HEK293 (cell line): ENCODE measurements around the gene TEDC2.

Experiments used
- BCL11B ChIP-seq: fragments of 450-650 bp; formaldehyde crosslinking; IDR thresholded peaks from 2 replicates; pipeline ENCODE4 v1.5.1; 2016; ENCODE audit warnings: low read depth, missing biosample characterization, missing genetic modification characterization
- GLI4 ChIP-seq: fragments of 450-650 bp; formaldehyde crosslinking; IDR thresholded peaks from 2 replicates; pipeline ENCODE4 v1.5.1; 2016; ENCODE audit warnings: missing biosample characterization, missing genetic modification characterization
- KLF16 ChIP-seq: fragments of 450-650 bp; formaldehyde crosslinking; IDR thresholded peaks from 2 replicates; pipeline ENCODE4 v1.5.1; 2017; ENCODE audit warnings: missing biosample characterization, missing genetic modification characterization
- KLF9 ChIP-seq: fragments of 450-650 bp; formaldehyde crosslinking; IDR thresholded peaks from 2 replicates; pipeline ENCODE4 v1.5.1; 2016; ENCODE audit warnings: missing biosample characterization, missing genetic modification characterization, low read depth
- REPIN1 ChIP-seq: fragments of 450-650 bp; formaldehyde crosslinking; IDR thresholded peaks from 2 replicates; pipeline ENCODE4 v1.5.1; 2017; ENCODE audit warnings: missing biosample characterization, missing genetic modification characterization, low read depth
- TSHZ1 ChIP-seq: fragments of 450-650 bp; formaldehyde crosslinking; IDR thresholded peaks from 2 replicates; pipeline ENCODE4 v1.5.1; 2016; ENCODE audit warnings: missing biosample characterization, missing genetic modification characterization, borderline replicate concordance
- YY1 ChIP-seq: fragments of 450-650 bp; formaldehyde crosslinking; IDR thresholded peaks from 2 replicates; pipeline ENCODE4 v1.5.1; 2018; ENCODE audit warnings: missing biosample characterization, missing genetic modification characterization
- ZBTB10 ChIP-seq: fragments of 450-650 bp; formaldehyde crosslinking; IDR thresholded peaks from 2 replicates; pipeline ENCODE4 v1.5.1; 2016; ENCODE audit warnings: missing biosample characterization, missing genetic modification characterization
- ZBTB26 ChIP-seq: fragments of 450-650 bp; formaldehyde crosslinking; optimal IDR thresholded peaks from 2 replicates; pipeline ENCODE3; 2016; ENCODE audit warnings: missing biosample characterization, mild to moderate bottlenecking, missing genetic modification characterization
- ZBTB44 ChIP-seq: fragments of 450-650 bp; IDR thresholded peaks from 2 replicates; pipeline ENCODE4 v1.5.1; 2018; ENCODE audit warnings: missing biosample characterization, mild to moderate bottlenecking, missing genetic modification characterization
- ZIC2 ChIP-seq: fragments of 450-650 bp; formaldehyde crosslinking; IDR thresholded peaks from 2 replicates; pipeline ENCODE4 v1.5.1; 2016; ENCODE audit warnings: missing biosample characterization, missing genetic modification characterization
- ZNF121 ChIP-seq: fragments of 450-650 bp; formaldehyde crosslinking; IDR thresholded peaks from 2 replicates; pipeline ENCODE4 v1.5.1; 2016; ENCODE audit warnings: missing biosample characterization, missing genetic modification characterization
- ZNF23 ChIP-seq: fragments of 450-650 bp; formaldehyde crosslinking; IDR thresholded peaks from 2 replicates; pipeline ENCODE4 v1.5.1; 2016; ENCODE audit warnings: missing biosample characterization, missing genetic modification characterization, borderline replicate concordance
- ZNF248 ChIP-seq: fragments of 450-650 bp; formaldehyde crosslinking; IDR thresholded peaks from 2 replicates; pipeline ENCODE4 v1.5.1; 2017; ENCODE audit warnings: missing biosample characterization, missing genetic modification characterization
- ZNF335 ChIP-seq: fragments of 450-650 bp; formaldehyde crosslinking; conservative IDR thresholded peaks from 2 replicates; pipeline ENCODE4 v1.5.1; 2016; ENCODE audit warnings: missing biosample characterization, missing genetic modification characterization
- ZNF341 ChIP-seq: fragments of 450-650 bp; formaldehyde crosslinking; IDR thresholded peaks from 2 replicates; pipeline ENCODE4; 2016; ENCODE audit warnings: low read depth, missing biosample characterization, missing genetic modification characterization
- ZNF488 ChIP-seq: fragments of 450-650 bp; formaldehyde crosslinking; IDR thresholded peaks from 2 replicates; pipeline ENCODE4 v1.5.1; 2016; ENCODE audit warnings: missing biosample characterization, missing genetic modification characterization
- ZNF529 ChIP-seq: fragments of 450-650 bp; formaldehyde crosslinking; IDR thresholded peaks from 2 replicates; pipeline ENCODE4 v1.5.1; 2017; ENCODE audit warnings: missing genetic modification characterization, missing biosample characterization; ENCODE audit not compliant: insufficient replicate concordance
- ZNF549 ChIP-seq: fragments of 450-650 bp; IDR thresholded peaks from 2 replicates; pipeline ENCODE4 v1.5.1; 2018; ENCODE audit warnings: missing biosample characterization, missing genetic modification characterization, mild to moderate bottlenecking, inconsistent platforms, moderate library complexity
- ZNF624 ChIP-seq: fragments of 450-650 bp; formaldehyde crosslinking; IDR thresholded peaks from 2 replicates; pipeline ENCODE4 v1.5.1; 2017; ENCODE audit warnings: missing biosample characterization, missing genetic modification characterization
- ZNF645 ChIP-seq: fragments of 450-650 bp; formaldehyde crosslinking; IDR thresholded peaks from 2 replicates; pipeline ENCODE4; 2016; ENCODE audit warnings: missing biosample characterization, missing genetic modification characterization
- ZNF660 ChIP-seq: fragments of 450-650 bp; IDR thresholded peaks from 2 replicates; pipeline ENCODE4 v1.5.1; 2018; ENCODE audit warnings: missing biosample characterization, mild to moderate bottlenecking, missing genetic modification characterization
- ZNF768 ChIP-seq: fragments of 450-650 bp; formaldehyde crosslinking; IDR thresholded peaks from 2 replicates; pipeline ENCODE4 v1.5.1; 2018; ENCODE audit warnings: missing biosample characterization, mild to moderate bottlenecking, missing genetic modification characterization
- ZNF843 ChIP-seq: fragments of 450-650 bp; formaldehyde crosslinking; IDR thresholded peaks from 2 replicates; pipeline ENCODE4 v1.5.1; 2016; ENCODE audit warnings: missing biosample characterization, missing genetic modification characterization
- ZSCAN18 ChIP-seq: fragments of 450-650 bp; formaldehyde crosslinking; IDR thresholded peaks from 2 replicates; pipeline ENCODE4 v1.5.1; 2016; ENCODE audit warnings: missing biosample characterization, missing genetic modification characterization

The TEDC2 gene

GRCh38 chr16:2473999-2474876 is 14.3 kb downstream of the TEDC2 start (continued):
- TF ChIP-seq TSHZ1 (no peak), ZBTB10 (tag by site-specific recombination) (0 out of 2 replicates have a peak, but pooled peaks have one; percentile 18), KLF16 (tag by site-specific recombination) (peak; percentile 22; the same call in 1 of the 2 replicates), ZNF341 (tag by site-specific recombination) (peak; percentile 10; the same call in 1 of the 2 replicates), ZNF768 (tag by site-specific recombination) (no peak), BCL11B (tag by site-specific recombination) (peak; percentile 95), ZNF645 (no peak), ZSCAN18 (tag by site-specific recombination) (no peak), ZNF488 (tag by site-specific recombination) (no peak), ZNF624 (tag by site-specific recombination) (no peak), ZNF843 (0 out of 2 replicates have a peak, but pooled peaks have one; percentile 18), ZBTB44 (tag by site-specific recombination) (no peak), ZNF529 (tag by site-specific recombination) (no peak), YY1 (tag by site-specific recombination) (no peak), GLI4 (tag by site-specific recombination) (no peak), REPIN1 (tag by site-specific recombination) (no peak), ZNF248 (no peak), ZIC2 (tag by site-specific recombination) (peak; percentile 94), KLF9 (0 out of 2 replicates have a peak, but pooled peaks have one; percentile 35), ZBTB26 (tag by site-specific recombination) (peak; percentile 68), ZNF335 (tag by site-specific recombination) (peak; percentile 97), ZNF660 (tag by site-specific recombination) (0 out of 2 replicates have a peak, but pooled peaks have one; percentile 22), ZNF121 (tag by site-specific recombination) (no peak), ZNF23 (tag by site-specific recombination) (no peak), ZNF549 (tag by site-specific recombination) (no peak)
